ENCODE data around the gene ITGB4.

Gene ITGB4

GRCh38 chr17:75799402-75799801, 78.1 kb downstream of the ITGB4 start:
- DNase-seq = no peak

GRCh38 chr17:75803883-75804282, 82.6 kb downstream of the ITGB4 start:
- no peak for DNase-seq

DNA sequence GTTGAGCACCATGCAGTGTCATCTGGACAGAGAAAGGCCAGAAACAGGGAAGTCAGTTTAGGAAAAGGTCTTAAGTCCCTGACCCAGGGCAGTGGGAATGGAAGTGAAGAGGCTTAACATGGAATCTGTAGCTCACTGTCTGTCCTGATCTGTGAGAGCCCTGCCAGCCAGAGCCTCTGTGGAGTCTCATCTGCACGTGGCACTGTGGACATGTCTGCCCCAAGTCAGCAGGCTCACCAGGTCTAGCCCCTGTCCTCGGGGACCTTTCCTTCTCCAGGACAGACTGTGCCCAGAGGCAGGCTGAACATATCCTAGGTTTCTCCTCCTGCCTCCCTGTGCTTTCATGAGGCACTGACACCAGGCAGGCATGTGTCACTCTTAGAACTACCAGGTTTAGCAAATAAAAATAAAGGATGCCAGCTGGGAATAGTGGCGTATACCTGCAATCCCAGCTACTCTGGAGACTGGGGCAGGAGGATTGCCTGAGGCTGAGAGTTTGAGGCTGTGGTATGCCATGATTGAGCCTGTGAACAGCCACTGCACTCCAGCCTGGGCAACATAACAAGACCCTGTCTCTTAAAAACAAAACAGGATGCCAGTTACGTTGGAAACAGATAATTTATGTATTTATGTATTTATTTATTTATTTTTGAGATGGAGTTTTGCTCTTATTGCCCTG, 85.7 kb downstream of the ITGB4 start:
- DNase-seq = no peak
